HL-60 (cell line): ENCODE measurements around the gene CD300LB.

Experiments used
- GABPA ChIP-seq: IDR thresholded peaks from 2 replicates; pipeline ENCODE4 v1.6.1; 2012; ENCODE audit warnings: low read depth
- POLR2AphosphoS5 ChIP-seq: IDR thresholded peaks from 2 replicates; pipeline ENCODE4 v1.6.1; 2012; ENCODE audit warnings: low read depth
- SPI1 ChIP-seq: IDR thresholded peaks from 2 replicates; pipeline ENCODE4 v1.6.1; 2012; ENCODE audit warnings: low read depth, mild to moderate bottlenecking, borderline replicate concordance
- TF ChIP-seq, protein P1 (sequence below): IDR thresholded peaks from one replicate; pipeline ENCODE4 v1.5.1; 2011; ENCODE audit warnings: low read length, control low read depth, inconsistent platforms; ENCODE audit not compliant: insufficient read depth
- TF ChIP-seq, protein P2 (sequence below): IDR thresholded peaks from 2 replicates; pipeline ENCODE4 v1.6.1; 2012; ENCODE audit warnings: low read depth; ENCODE audit not compliant: insufficient replicate concordance

DNA sequence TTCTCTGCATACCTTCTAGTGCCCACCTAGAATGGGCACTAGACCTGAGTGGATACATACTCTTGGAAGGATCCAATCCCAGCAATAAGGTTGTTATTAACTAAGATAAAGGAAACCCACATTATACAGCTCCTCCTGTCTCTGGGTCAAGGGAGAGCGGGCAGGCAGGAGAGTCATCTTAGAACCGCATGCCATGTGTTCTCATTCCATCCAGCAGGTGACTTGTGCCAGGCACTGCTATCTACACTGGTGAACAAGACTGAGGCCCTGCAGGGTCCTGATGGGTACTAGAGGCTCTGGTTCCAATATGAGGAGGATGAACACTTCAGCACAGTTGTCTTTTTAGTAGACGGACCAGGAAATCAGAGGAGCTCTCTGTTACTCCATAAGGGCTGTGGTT is 41.9 kb upstream of the CD300LB start:
- TF ChIP-seq, protein P1, sequence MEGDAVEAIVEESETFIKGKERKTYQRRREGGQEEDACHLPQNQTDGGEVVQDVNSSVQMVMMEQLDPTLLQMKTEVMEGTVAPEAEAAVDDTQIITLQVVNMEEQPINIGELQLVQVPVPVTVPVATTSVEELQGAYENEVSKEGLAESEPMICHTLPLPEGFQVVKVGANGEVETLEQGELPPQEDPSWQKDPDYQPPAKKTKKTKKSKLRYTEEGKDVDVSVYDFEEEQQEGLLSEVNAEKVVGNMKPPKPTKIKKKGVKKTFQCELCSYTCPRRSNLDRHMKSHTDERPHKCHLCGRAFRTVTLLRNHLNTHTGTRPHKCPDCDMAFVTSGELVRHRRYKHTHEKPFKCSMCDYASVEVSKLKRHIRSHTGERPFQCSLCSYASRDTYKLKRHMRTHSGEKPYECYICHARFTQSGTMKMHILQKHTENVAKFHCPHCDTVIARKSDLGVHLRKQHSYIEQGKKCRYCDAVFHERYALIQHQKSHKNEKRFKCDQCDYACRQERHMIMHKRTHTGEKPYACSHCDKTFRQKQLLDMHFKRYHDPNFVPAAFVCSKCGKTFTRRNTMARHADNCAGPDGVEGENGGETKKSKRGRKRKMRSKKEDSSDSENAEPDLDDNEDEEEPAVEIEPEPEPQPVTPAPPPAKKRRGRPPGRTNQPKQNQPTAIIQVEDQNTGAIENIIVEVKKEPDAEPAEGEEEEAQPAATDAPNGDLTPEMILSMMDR = no peak
- no peak for TF ChIP-seq POLR2AphosphoS5
- TF ChIP-seq, protein P2, sequence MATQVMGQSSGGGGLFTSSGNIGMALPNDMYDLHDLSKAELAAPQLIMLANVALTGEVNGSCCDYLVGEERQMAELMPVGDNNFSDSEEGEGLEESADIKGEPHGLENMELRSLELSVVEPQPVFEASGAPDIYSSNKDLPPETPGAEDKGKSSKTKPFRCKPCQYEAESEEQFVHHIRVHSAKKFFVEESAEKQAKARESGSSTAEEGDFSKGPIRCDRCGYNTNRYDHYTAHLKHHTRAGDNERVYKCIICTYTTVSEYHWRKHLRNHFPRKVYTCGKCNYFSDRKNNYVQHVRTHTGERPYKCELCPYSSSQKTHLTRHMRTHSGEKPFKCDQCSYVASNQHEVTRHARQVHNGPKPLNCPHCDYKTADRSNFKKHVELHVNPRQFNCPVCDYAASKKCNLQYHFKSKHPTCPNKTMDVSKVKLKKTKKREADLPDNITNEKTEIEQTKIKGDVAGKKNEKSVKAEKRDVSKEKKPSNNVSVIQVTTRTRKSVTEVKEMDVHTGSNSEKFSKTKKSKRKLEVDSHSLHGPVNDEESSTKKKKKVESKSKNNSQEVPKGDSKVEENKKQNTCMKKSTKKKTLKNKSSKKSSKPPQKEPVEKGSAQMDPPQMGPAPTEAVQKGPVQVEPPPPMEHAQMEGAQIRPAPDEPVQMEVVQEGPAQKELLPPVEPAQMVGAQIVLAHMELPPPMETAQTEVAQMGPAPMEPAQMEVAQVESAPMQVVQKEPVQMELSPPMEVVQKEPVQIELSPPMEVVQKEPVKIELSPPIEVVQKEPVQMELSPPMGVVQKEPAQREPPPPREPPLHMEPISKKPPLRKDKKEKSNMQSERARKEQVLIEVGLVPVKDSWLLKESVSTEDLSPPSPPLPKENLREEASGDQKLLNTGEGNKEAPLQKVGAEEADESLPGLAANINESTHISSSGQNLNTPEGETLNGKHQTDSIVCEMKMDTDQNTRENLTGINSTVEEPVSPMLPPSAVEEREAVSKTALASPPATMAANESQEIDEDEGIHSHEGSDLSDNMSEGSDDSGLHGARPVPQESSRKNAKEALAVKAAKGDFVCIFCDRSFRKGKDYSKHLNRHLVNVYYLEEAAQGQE = no peak
- TF ChIP-seq GABPA = no peak
- no peak for TF ChIP-seq SPI1
